HG02588 (cell line): ENCODE results near the gene PMS2.
"Not testable (repeated sequence)": the region's sequence is repeated elsewhere in the genome, so short reads cannot be mapped to it uniquely, and the experiment has no call there.

Experiments used
- ATAC-seq: cut with Tn5 transposase; IDR thresholded peaks from one replicate; pipeline ENCODE4 v1.9.1; 2021; ENCODE audit warnings: mild to moderate bottlenecking, moderate library complexity; ENCODE audit not compliant: unreplicated experiment

Gene PMS2

DNA sequence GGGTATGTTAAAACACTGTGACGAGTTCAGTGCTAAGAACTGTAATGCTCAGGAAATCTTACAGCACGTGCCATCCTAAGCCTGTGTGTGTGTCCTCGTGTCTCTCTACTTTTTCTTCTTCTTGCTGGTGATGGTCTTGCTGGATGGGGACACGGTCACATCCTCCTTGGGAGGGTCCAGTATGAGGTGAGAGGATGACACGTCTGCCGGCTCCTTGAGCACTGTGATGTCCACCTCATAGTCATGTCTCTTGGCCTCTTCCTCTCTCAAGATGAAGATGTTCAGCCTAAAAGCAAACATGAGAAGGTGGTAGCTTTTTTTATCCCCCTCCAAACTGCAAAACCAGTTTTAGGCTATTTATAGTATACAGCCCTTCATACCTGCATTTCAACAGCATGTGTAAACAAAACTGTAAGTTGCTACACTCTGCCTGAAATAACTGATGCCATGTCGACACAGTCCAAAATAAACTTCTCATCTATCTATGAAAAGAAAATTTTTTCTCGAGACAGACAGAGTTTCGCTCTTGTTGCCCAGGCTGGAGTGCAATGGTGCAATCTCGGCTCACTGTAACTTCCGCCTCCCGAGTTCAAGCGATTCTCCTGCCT lies 82.5 kb downstream of the PMS2 start:
- not testable (repeated sequence) for ATAC-seq

DNA sequence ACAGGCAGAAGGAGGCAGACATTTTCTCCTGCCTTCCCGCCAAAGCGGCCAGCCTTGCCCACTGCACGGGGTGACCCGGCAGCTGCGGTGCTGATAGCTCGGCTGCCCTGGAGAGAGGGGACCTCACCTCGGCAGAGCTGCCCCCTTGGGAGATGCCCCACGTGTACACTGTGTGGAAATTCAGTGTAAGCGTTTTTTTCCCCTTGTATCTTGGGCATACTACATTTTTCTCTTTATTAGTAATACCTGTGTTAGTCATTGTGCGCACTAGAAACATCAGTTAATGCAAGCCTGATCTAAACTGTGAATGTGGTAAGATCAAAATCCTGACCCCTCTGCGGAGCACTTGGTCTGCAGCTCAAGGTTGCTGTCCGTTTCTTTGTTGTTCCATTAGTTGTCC lies 84.2 kb downstream of the PMS2 start:
- ATAC-seq, result not testable (repeated sequence)

DNA sequence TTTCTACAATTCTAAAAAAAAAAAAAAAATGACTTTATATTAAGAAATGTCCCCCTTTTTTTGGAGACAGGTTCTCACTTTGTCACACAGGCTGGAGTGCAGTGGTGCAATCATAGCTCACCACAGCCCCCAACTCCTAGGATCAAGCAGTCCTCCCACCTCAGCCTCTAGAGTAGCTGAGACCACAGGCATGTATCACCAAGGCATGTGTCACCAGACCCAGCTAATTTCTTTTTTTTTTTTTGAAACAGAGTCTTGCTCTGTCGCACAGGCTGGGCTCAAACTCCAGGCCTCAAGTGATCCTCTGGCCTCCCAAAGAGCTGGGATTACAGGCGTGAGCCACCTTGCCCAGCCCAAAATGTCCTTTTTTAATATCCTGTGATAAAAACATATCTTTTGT lies 84.7 kb downstream of the PMS2 start:
- not testable (repeated sequence) for ATAC-seq
